Thyroid gland (tissue), 4 donors: Measurements from ENCODE around the gene SLC31A1.

Source experiments
- CTCF ChIP-seq, 6 experiments: fragments of 200-600 bp in 3 of 6; fragments of 450-650 bp in 3 of 6; sonication (generic) in 3 of 6; IDR thresholded peaks; one replicate each; pipeline ENCODE4 v1.5.1; 2016 to 2019; ENCODE audit warnings: antibody characterized with exemption in 6 of 6, mild to moderate bottlenecking in 2 of 6, inconsistent platforms in 1 of 6, moderate library complexity in 1 of 6
- POLR2A ChIP-seq, 2 donors: fragments of 450-650 bp; IDR thresholded peaks; one replicate each; pipeline ENCODE4 v1.6.1; 2017; ENCODE audit warnings: antibody characterized with exemption in 2 of 2, mild to moderate bottlenecking in 2 of 2, moderate library complexity in 1 of 2

DNA sequence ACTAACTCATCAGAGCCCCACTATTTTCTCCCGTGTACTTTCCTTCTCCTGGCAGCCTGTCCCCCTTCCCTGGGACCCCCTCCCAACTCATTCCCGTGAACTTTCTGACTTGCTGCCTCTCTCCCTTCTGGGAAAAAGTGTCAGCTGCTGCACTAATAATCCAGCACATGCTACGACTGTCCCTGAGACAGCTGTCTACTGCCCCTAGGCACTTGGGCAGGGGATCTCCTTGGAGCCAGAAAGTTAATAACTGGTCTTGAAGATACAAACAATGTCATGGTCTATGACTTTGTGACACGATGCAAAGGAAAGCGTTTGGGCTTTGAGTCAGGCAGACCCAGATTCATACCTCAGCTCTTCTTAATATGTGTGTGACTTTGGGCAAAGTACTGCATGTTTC is 91.9 kb downstream of the SLC31A1 start:
- no peak for TF ChIP-seq CTCF (IDR thresholded peaks at IDR 0.05)
- TF ChIP-seq POLR2A (IDR thresholded peaks at IDR 0.05): no peak
